ENCODE measurements around the gene MAP3K2.

GRCh38 chr2:127424598-127425520, 37.1 kb upstream of the MAP3K2 start:
- TF ChIP-seq YY1 (IDR thresholded peaks at IDR 0.05; ENCODE audit: low read depth, low read length): no peak
- TF ChIP-seq SP1 (IDR thresholded peaks at IDR 0.05; ENCODE audit: low read depth, low read length): no peak
- no peak for TF ChIP-seq POLR2A (IDR thresholded peaks at IDR 0.05; ENCODE audit: control extremely low read depth in 1 of 2, low read depth in 2 of 2, low read length in 2 of 2)
- TF ChIP-seq GTF2F1 (IDR thresholded peaks at IDR 0.05; ENCODE audit: borderline replicate concordance, low read depth, low read length): no peak
- no peak for TF ChIP-seq SIN3A (conservative IDR thresholded peaks at IDR 0.05 in 1 of 2, IDR thresholded peaks at IDR 0.05 in 1 of 2; ENCODE audit: low read depth in 1 of 2, low read length in 2 of 2)
- TF ChIP-seq TBP (IDR thresholded peaks at IDR 0.05; ENCODE audit: low read depth, low read length): no peak
- no peak for TF ChIP-seq CBX8 (IDR thresholded peaks at IDR 0.05; ENCODE audit: borderline replicate concordance, low read depth, low read length)
- TF ChIP-seq RAD21 (IDR thresholded peaks at IDR 0.05 in 1 of 2, conservative IDR thresholded peaks at IDR 0.05 in 1 of 2; ENCODE audit: low read depth in 2 of 2, low read length in 2 of 2): no peak
- TF ChIP-seq POLR2AphosphoS5 (IDR thresholded peaks at IDR 0.05; ENCODE audit: low read depth, low read length): no peak
- TF ChIP-seq, protein P1, sequence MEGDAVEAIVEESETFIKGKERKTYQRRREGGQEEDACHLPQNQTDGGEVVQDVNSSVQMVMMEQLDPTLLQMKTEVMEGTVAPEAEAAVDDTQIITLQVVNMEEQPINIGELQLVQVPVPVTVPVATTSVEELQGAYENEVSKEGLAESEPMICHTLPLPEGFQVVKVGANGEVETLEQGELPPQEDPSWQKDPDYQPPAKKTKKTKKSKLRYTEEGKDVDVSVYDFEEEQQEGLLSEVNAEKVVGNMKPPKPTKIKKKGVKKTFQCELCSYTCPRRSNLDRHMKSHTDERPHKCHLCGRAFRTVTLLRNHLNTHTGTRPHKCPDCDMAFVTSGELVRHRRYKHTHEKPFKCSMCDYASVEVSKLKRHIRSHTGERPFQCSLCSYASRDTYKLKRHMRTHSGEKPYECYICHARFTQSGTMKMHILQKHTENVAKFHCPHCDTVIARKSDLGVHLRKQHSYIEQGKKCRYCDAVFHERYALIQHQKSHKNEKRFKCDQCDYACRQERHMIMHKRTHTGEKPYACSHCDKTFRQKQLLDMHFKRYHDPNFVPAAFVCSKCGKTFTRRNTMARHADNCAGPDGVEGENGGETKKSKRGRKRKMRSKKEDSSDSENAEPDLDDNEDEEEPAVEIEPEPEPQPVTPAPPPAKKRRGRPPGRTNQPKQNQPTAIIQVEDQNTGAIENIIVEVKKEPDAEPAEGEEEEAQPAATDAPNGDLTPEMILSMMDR (IDR thresholded peaks at IDR 0.05; ENCODE audit: control extremely low read depth in 1 of 3, insufficient read depth in 1 of 3, low read depth in 1 of 3, low read length in 3 of 3): no peak
